Endodermal cell (in vitro differentiated cells): ENCODE measurements around the gene MACC1. TPM values are rescaled to one million over a fixed set of nuclear protein-coding genes. Genes with fewer than 3 reads are reported as not detected.
"Not testable (repeated sequence)": the region's sequence is repeated elsewhere in the genome, so short reads cannot be mapped to it uniquely, and the experiment has no call there.

Source experiments
- DNase-seq: peaks from one replicate; pipeline ENCODE4 v3.0.0-alpha.2; 2017
- H3K27ac ChIP-seq: 2 replicates; pipeline ENCODE4 v1.5.1; 2013; ENCODE audit warnings: mild to moderate bottlenecking, low read depth, low read length, moderate library complexity
- H3K27me3 ChIP-seq: 2 replicates; pipeline ENCODE4 v1.6.1; 2013; ENCODE audit warnings: mild to moderate bottlenecking, low read length, moderate library complexity; ENCODE audit not compliant: insufficient read depth, control insufficient read depth, poor library complexity, severe bottlenecking
- H3K36me3 ChIP-seq: 2 replicates; pipeline ENCODE4 v1.7.0; 2013; ENCODE audit warnings: mild to moderate bottlenecking, low read length, moderate library complexity; ENCODE audit not compliant: control insufficient read depth, insufficient read depth
- H3K4me1 ChIP-seq: one replicate; pipeline ENCODE4 v1.7.0; 2013; ENCODE audit warnings: low read length; ENCODE audit not compliant: control insufficient read depth, insufficient read depth
- H3K4me3 ChIP-seq: 2 replicates; pipeline ENCODE4 v1.5.1; 2013; ENCODE audit warnings: mild to moderate bottlenecking, low read length, moderate library complexity
- H3K9ac ChIP-seq: 2 replicates; pipeline ENCODE4 v1.6.1; 2013; ENCODE audit warnings: mild to moderate bottlenecking, low read length, moderate library complexity; ENCODE audit not compliant: poor library complexity, severe bottlenecking; ENCODE audit errors: extremely low read depth
- H3K9me3 ChIP-seq: 2 replicates; pipeline ENCODE4 v1.6.1; 2013; ENCODE audit warnings: mild to moderate bottlenecking, low read length, moderate library complexity; ENCODE audit not compliant: control insufficient read depth
- H3K27ac Mint-ChIP-seq: 2 replicates; pipeline ENCODE4 v1.8.0; 2020; ENCODE audit warnings: mixed read lengths
- H3K27me3 Mint-ChIP-seq: 2 replicates; pipeline ENCODE4 v1.8.0; 2021; ENCODE audit warnings: mild to moderate bottlenecking, mixed read lengths; ENCODE audit not compliant: insufficient read depth
- H3K36me3 Mint-ChIP-seq: 2 replicates; pipeline ENCODE4 v1.8.0; 2020; ENCODE audit warnings: low read depth, mixed read lengths
- H3K4me1 Mint-ChIP-seq: 2 replicates; pipeline ENCODE4 v1.8.0; 2020; ENCODE audit warnings: mixed read lengths
- H3K4me3 Mint-ChIP-seq: 2 replicates; pipeline ENCODE4 v1.8.0; 2020; ENCODE audit warnings: mild to moderate bottlenecking, moderate library complexity, mixed read lengths
- H3K9me3 Mint-ChIP-seq: 2 replicates; pipeline ENCODE4 v1.8.0; 2020; ENCODE audit warnings: mild to moderate bottlenecking, mixed read lengths
- WGBS, 2 experiments: methylation state at CpG; one replicate each; pipeline versions ENCODE4 v1.1.5 to v1.1.7; 2013; ENCODE audit warnings: missing lambda C conversion rate in 2 of 2, mixed read lengths in 1 of 2; ENCODE audit not compliant: insufficient coverage in 1 of 2, insufficient read length in 1 of 2; 5-methylcytosine and 5-hydroxymethylcytosine counted together
- total RNA-seq, 2 donors: library from RNA; stranded (reverse); fragmentation: NEBNext Ultra II Directional in 1 of 2; extraction: Animal tissue kit (Norgen Biotek cat#: 25700) in 1 of 2; gene quantifications; 2 replicates in 1 of 2; 3 replicates in 1 of 2; pipeline ENCODE4 v1.2.1, GENCODE V29; 2021
- TF ChIP-seq, protein P1 (sequence below): fragments of 200-600 bp; sonication (generic); conservative IDR thresholded peaks from 2 replicates; pipeline ENCODE4 v1.5.0; 2021; ENCODE audit warnings: antibody characterized with exemption, mild to moderate bottlenecking

MACC1 gene
- total RNA-seq, 2 donors from 2014 or later, result 1.4 to 2.0 TPM

DNA sequence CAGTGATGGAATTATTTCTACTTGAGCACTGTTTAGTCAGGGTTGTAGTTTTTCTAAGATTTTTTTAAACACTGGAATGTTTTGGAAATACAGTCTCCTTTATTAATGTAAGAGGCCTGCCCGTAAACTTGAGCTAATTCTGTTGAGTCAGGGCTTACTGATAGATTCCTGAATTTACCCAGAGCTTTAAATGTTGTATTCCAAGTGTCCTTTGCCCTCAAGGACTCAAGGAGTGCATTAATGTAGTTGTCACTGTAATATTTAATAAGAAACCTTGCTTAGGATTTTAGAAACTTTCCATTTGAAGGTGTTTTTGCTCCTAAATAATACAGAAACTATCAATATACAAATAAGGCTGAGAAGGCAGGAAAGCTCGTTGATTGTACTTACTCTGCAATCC is 89.2 kb downstream of the MACC1 start:
- peaks cover 7% of the 10 kb centered on the region for H3K36me3 Mint-ChIP-seq
- no peak for DNase-seq
- no peaks in the 10 kb centered on the region for H3K27me3 ChIP-seq
- no peak overlapping the region for H3K27ac Mint-ChIP-seq
- H3K9me3 ChIP-seq, result no peaks in the 10 kb centered on the region
- H3K27me3 Mint-ChIP-seq, result no peaks in the 10 kb centered on the region
- no peak overlapping the region for H3K9ac ChIP-seq
- H3K27ac ChIP-seq, result no peak overlapping the region
- H3K4me3 ChIP-seq, result no peak overlapping the region
- TF ChIP-seq, protein P1, sequence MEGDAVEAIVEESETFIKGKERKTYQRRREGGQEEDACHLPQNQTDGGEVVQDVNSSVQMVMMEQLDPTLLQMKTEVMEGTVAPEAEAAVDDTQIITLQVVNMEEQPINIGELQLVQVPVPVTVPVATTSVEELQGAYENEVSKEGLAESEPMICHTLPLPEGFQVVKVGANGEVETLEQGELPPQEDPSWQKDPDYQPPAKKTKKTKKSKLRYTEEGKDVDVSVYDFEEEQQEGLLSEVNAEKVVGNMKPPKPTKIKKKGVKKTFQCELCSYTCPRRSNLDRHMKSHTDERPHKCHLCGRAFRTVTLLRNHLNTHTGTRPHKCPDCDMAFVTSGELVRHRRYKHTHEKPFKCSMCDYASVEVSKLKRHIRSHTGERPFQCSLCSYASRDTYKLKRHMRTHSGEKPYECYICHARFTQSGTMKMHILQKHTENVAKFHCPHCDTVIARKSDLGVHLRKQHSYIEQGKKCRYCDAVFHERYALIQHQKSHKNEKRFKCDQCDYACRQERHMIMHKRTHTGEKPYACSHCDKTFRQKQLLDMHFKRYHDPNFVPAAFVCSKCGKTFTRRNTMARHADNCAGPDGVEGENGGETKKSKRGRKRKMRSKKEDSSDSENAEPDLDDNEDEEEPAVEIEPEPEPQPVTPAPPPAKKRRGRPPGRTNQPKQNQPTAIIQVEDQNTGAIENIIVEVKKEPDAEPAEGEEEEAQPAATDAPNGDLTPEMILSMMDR, result no peak
- H3K9me3 Mint-ChIP-seq, result no peaks in the 10 kb centered on the region
- peaks cover 44% of the 10 kb centered on the region for H3K4me1 Mint-ChIP-seq
- H3K4me3 Mint-ChIP-seq, result no peak overlapping the region
- WGBS, 2 experiments, result 67 to 79% methylated on average over 1 to 2 of the region's 2 CpGs
- peaks cover 23% of the 10 kb centered on the region for H3K4me1 ChIP-seq
- H3K36me3 ChIP-seq, result no peaks in the 10 kb centered on the region

DNA sequence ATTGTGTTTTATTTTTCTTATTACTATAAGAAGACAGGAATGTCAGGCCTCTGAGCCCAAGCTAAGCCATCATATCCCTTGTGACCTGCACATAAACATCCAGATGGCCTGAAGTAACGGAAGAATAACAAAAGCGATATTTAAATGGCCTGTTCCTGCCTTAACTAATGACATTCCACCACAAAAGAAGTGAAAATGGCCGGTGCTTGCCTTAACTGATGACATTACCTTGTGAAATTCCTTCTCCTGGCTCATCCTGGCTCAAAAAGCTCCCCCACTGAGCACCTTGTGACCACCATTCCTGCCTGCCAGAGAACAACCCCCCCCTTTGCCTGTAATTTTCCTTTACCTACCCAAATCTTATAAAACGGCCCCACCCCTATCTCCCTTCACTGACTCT is 91.1 kb downstream of the MACC1 start:
- WGBS, 2 experiments, result 19 to 20% methylated on average over 4 of the region's 4 CpGs

DNA sequence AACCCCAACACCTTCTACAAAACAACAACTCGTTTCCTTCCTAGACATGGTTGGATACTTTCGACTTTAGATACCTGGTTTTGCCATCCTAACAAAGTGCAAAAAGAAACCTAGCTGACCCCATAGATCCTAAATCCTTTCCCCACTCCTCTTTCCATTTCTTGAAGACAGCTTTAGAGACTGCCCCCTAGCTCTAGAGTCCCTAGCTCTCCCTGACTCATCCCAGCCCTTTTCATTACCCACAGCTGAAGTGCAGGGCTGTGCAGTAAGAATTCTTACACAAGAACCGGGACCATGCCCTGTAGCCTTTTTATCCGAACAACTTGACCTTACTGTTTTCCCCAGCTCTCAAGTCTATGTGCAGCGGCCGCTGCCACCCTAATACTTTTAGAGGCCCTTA is 93.1 kb downstream of the MACC1 start:
- not testable (repeated sequence) for DNase-seq, H3K9ac ChIP-seq, H3K4me3 Mint-ChIP-seq, H3K36me3 ChIP-seq, H3K27ac ChIP-seq, H3K36me3 Mint-ChIP-seq, H3K27ac Mint-ChIP-seq, H3K27me3 Mint-ChIP-seq, H3K27me3 ChIP-seq, H3K9me3 ChIP-seq, H3K9me3 Mint-ChIP-seq
- H3K4me3 ChIP-seq, result peak overlapping the region; percentile 89
- 25 to 31% methylated on average over 1 to 6 of the region's 6 CpGs for WGBS, 2 experiments
- TF ChIP-seq, protein P1, result peak; percentile 56
- peaks cover 48% of the 10 kb centered on the region for H3K4me1 Mint-ChIP-seq
- H3K4me1 ChIP-seq, result peaks cover 20% of the 10 kb centered on the region

More for the DNA sequence above, 91.1 kb downstream of the MACC1 start:
- peak; percentile 84 for DNase-seq
- not testable (repeated sequence) for H3K9me3 ChIP-seq, H3K27me3 Mint-ChIP-seq, H3K36me3 Mint-ChIP-seq, H3K27ac ChIP-seq, H3K4me3 Mint-ChIP-seq, H3K9me3 Mint-ChIP-seq, H3K36me3 ChIP-seq, H3K4me3 ChIP-seq, H3K27me3 ChIP-seq, H3K27ac Mint-ChIP-seq
- H3K4me1 Mint-ChIP-seq, result peaks cover 43% of the 10 kb centered on the region
- Histone ChIP-seq H3K4me1 (peaks cover 23% of the 10 kb centered on the region), H3K9ac (peak overlapping the region; percentile 2)

DNA sequence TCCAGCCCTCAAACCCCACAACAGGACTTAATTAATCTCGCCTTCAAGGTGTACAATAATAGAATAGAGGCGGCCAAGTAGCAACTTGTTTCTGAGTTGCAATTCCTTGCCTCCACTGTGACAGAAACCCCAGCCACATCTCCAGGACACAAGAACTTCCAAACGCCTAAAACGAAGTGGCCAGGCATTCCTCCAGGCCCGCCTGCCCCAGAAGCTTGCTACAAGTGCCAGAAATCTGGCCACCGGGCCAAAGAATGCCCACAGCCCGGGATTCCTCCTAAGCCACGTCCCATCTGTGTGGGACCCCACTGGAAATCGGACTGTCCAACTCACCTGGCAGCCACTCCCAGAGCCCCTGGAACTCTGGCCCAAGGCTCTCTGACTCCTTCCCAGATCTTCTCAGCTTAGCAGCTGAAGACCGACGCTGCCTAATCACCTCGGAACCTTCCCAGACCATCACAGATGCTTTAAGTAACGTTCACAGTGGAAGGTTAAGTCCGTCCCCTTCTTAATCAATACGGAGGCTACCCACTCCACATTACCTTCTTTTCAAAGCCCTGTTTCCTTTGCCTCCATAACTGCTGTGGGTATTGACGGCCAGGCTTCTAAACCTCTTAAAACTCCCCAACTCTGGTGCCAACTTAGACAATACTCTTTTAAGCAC is 94.4 kb downstream of the MACC1 start:
- not testable (repeated sequence) for H3K27me3 ChIP-seq, H3K27ac ChIP-seq, H3K36me3 Mint-ChIP-seq, H3K27me3 Mint-ChIP-seq, H3K9me3 ChIP-seq, DNase-seq, H3K4me3 Mint-ChIP-seq, H3K36me3 ChIP-seq, H3K9me3 Mint-ChIP-seq, H3K27ac Mint-ChIP-seq
- H3K9ac ChIP-seq, result peak overlapping the region; percentile 95
- peaks cover 11% of the 10 kb centered on the region for H3K4me1 ChIP-seq
- H3K4me1 Mint-ChIP-seq, result peaks cover 46% of the 10 kb centered on the region
- peak overlapping the region; percentile 89 for H3K4me3 ChIP-seq
- 27 to 41% methylated on average over 5 to 16 of the region's 16 CpGs for WGBS, 2 experiments
